22Rv1 (cell line): ENCODE results near the gene SNX9.

Experiments used
- CTCF ChIP-seq: fragments of 450-650 bp; IDR thresholded peaks from 2 replicates; pipeline ENCODE4 v1.5.1; 2017; ENCODE audit warnings: mild to moderate bottlenecking
- ZFX ChIP-seq: fragments of 450-650 bp; IDR thresholded peaks from 2 replicates; pipeline ENCODE4 v1.6.1; 2017; ENCODE audit warnings: antibody characterized with exemption, borderline replicate concordance

GRCh38 chr6:157907651-157908050 is 84.6 kb downstream of the SNX9 start:
- TF ChIP-seq CTCF, result no peak
- no peak for TF ChIP-seq ZFX
